ENCODE measurements around the gene CYP27B1.

DNA sequence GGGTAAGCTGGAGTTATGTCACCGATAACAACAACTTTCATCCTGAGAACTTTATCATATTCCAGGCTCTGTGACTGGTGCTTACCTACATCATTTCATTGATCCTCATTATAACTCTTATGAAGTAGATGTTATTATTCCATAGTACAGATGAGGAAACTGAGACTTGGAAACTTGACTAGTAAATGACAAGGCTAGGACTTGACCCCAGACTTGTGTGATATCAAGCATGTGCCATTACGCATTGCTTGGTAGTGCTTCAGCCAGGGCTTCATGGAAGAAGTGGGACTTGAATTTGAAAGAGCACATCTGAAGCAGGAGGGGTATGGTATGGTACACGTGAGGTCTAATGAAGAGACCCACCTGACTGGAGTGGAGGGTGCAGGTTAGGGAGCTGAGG lies 39.8 kb upstream of the CYP27B1 start:
- TF ChIP-seq EP300 (IDR thresholded peaks at IDR 0.05) (no peak), CTCF (IDR thresholded peaks at IDR 0.05) (no peak)

All from suprapubic skin (tissue), 3 donors.